GM21619 (cell line): ENCODE data around the gene MATN3.

Source experiments
- ATAC-seq: cut with Tn5 transposase; IDR thresholded peaks from one replicate; pipeline ENCODE4 v1.9.1; 2021; ENCODE audit not compliant: unreplicated experiment

The MATN3 gene

GRCh38 chr2:20040489-20041172 is 28.2 kb upstream of the MATN3 start:
- no peak for ATAC-seq

- ATAC-seq: no peak
Measured at GRCh38 chr2:20037660-20038059, 25.2 kb upstream of the MATN3 start.

DNA sequence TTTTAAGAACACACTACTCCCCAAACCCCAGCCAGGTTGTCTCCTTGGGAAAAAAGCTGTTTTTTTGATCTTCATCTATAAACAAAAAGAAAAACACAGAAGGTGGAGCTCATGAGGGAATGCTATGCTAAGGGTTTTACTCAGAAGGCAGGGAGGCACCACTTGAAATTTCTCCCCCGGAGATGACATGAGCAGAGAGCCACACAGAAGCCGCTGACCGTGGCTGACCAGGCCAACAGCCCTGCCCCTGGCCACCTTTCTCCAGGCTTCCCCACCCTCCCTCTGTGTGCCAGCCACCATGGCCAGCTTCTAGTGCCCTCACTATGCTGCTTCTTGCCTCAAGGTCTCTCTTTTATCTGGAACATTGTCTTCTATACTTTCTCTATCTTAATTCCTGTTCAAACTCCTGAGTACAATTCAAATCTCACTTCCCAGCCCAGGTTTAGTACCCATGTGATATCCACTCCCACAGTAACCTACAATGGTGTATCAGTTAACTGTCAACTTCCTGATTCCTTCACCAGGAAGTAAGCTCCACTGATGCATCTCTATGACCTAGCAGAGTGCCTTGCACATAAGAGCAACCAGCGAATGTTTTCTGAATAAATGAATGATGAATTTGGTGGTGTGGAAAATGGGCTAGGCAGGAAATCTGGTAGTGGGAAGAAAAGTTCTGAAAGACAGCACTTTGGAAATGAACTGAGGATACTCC is 23.6 kb upstream of the MATN3 start:
- ATAC-seq: peak; percentile 65

DNA sequence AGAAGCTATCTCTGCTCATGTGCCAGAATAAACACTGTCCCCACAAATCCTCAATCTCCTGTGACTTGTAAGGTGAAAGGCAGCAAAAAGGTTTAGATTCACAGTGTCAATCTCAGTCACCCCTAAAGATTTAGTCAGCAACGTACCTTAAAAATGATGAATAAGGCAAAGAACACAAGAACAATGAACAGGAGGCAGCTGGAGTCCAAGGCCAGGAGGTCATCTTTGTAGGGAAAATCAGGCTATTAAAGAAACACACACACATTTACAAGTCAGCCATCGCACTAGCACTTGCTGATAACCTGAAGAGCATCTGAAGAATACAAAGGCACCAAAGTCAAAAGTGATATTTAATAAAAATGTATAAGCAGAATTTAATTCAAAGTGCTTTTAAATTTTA is 22.4 kb upstream of the MATN3 start:
- ATAC-seq: no peak

DNA sequence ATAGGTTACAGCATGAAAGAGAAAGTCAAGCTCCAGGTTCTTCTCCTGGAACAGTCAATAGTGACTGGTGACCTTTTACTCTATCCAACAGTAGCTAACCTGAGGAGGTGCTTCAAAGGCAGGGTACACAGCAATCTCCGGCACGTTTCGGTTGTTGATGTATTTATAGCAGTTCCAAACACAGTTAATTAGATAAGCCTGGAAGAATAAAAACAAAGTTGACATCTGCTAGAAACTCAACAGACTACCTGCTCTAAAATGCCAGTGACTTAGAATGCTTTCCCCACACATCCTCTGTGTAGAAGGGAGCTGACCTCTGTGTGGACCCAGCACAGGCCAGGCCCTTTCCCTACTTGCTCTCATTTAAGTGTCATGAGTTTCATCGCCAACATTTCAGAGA is 21.8 kb upstream of the MATN3 start:
- ATAC-seq: no peak

GRCh38 chr2:20033322-20033721 is 20.9 kb upstream of the MATN3 start:
- ATAC-seq: no peak

DNA sequence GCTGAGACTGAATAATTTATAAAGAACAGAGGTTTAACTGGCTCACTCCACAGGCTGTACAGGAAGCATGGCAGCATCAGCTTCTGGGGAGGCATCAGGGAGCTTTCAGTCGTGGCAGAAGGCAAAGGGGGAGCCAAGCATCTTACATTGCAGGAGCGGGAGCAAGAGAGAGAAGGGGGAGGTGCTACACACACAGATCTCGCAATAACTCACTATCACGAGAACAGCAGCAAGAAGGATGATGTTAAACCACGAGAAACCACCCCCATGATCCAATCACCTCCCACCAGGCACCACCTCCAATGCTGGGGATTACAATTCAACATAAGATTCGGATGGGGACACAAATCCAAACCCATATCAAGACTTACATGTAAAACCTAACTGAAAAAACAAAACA is 17.8 kb upstream of the MATN3 start:
- ATAC-seq: no peak

DNA sequence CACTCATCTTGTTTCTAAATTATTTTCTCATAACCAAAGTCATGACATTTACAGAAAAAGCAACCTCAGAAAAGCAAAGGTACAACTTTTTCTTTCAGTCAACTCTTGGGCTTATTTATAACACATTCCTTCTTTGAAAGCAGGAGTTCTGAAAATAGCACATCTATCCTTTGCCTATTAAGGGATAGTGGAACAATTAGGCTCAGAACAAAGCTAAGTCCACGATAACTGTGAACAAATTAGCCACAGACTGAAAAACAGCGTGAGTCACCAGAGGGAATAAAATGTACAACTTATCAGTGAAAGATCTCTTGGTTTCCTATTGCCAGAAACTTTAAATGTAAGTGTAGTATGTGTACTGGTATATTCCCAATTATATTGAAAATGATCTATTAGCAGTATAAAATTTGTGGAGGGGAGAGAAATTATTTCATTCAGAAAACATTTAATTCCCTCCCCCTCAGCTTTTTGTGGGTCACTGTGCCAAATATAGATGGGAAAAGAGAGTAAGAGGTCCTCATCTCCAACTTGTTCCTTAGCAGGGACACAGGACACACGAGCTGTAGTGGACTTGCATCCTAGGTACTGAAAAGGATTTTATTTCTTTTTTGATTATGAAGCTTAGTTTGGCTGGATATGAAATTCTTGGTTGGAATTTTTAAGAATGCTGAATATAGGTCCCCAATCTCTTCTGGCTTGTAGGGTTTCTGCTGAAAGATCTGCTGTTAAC is 15.4 kb upstream of the MATN3 start:
- no peak for ATAC-seq

- ATAC-seq: no peak
Measured at GRCh38 chr2:20027260-20027677, 14.8 kb upstream of the MATN3 start.

- no peak for ATAC-seq
Measured at GRCh38 chr2:20025065-20025786, 12.8 kb upstream of the MATN3 start.

- no peak for ATAC-seq
Measured at GRCh38 chr2:20023688-20024087, 11.2 kb upstream of the MATN3 start.

GRCh38 chr2:20021405-20022009 is 9.0 kb upstream of the MATN3 start:
- no peak for ATAC-seq

DNA sequence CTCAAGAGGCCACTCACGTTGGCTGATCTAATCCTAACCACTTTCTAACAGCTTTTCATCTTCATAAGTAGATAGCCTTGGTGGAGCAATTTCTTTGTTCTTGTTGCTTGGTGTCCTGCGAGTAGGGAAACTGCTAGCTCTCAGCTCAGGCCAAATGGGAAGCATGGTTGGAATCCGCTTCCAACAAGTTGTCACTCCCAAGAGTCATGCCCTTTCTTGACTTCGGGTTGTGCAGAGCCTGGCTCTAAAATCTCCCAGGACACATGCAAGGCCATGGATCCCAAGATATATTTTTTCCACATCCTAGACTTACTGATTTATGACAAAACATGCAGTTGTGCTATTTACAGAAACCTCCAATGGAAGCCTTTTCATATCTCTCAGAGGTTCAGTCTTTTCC is 7.3 kb upstream of the MATN3 start:
- no peak for ATAC-seq

GRCh38 chr2:20018601-20019152 is 6.2 kb upstream of the MATN3 start:
- ATAC-seq: no peak

GRCh38 chr2:20016346-20016745 is 3.9 kb upstream of the MATN3 start:
- no peak for ATAC-seq

DNA sequence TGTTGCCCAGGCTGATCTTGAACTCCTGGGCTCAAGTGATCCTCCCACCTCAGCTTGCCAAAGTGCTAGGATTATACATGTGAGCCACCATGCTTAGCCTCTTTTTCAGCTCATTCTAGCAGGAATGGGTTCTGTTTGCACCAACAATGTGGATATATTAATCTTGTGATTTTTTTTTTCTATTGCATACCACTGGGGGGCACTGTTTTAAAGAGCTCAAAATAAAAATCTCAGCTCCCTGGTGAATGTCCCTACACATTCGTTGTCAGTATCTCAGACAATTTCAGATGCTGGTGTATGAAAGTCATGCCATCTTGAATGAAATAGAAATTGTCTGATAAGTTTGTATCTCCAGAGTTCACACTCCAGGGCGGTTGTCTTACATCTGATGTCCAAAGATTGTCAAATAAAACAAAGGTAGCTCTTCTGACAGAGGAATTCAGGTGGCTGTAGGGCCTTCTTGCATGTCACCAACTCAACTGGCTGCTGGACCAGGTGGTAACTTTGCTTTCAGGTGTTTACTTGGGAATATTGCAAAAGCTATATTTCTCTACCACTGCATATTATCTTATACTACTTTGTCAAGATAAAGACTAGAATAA is 3.1 kb upstream of the MATN3 start:
- ATAC-seq: no peak

DNA sequence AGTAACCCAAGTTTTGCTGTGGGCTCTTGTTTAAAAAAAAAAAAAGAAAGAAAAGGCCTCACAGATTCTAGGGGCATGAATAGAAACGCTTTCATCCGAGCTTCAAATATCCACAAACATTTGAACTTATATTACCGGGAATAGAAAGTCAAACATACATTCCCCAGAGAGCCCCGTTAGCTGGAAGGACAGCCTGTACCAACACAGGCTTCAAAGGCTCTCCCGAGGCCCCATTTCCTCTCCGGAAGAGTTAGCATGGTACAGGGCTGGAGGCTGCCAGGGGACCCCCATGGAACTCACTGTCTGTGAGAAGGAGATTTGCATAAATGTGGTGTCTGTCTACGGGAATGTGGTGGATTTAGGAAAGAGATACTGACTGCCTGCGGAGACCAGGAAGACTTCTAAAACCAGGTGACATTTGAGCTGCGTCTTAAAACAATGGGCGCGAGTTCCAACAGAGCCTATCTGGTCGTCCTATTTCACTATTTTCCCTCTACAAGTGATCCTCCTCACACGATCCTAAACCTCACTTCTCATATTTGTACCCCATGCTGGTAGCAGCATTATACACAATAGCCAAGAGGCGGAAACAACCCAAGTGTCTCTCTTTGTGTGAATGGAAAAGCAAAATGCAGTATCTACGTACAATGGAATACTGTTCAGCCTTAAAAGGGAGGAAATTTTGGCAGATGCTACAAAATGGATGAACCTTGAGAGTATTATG is 820 bp upstream of the MATN3 start:
- no peak for ATAC-seq

DNA sequence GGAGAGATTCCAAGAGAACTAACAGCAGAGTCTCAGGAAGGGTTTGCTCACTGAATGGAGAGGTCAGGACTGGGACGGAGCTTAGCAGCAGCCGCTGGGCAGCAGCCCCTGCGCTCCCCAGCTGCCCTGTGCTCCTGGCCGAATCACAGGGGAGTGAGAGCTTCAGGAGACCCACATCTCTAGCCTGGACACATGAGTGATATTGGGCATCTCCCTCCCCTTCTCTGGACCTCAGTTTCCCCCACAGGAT is 511 bp downstream of the MATN3 start:
- ATAC-seq: no peak

DNA sequence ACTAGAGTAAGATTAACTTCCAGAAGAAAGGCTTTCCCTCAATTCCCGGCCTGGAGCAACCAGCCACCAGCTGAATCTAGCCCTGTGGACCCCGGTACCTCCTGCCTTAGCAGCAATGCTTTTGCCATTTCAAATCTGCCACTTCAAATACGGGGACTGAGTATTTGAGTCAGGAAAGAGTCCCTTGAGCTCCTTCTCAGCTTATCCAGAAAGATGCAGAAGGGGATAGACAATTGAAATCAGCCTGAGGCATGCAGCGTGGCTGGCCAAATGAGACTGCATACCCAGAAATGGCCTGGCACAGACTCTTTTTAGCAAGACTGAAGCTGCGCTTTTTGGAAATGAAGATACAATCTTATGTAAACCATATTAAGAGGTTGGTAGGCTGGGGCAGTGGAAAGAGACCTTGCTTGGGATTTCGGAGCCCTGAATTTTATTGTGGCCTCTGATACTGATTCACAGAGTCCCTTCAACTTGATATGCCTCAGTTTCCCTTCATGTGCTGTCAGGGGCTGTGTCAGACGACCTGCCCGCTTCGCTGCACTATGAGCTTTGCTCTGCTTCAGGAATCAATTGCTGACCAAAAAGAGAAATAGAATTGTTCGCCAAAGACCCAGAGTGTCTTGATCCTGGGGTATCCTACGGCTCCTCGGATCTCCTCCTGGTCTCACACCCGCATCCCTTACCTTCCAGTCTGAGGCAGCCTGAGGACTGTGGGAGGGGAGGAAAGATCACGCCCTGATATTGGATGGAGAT is 1.0 kb downstream of the MATN3 start:
- no peak for ATAC-seq
